Stimulated activated CD8-positive, alpha-beta memory T cell treated with anti-CD3 and anti-CD28 coated beads, Interleukin-2, amount 100 ng/mL, for 48 hours (primary cell): Measurements from ENCODE around the gene URB2.
"Not testable (repeated sequence)": the region's sequence is repeated elsewhere in the genome, so short reads cannot be mapped to it uniquely, and the experiment has no call there.

Experiments used
- DNase-seq, 2 donors: peaks; one replicate each; pipeline ENCODE4 v3.0.0-alpha.2; 2020; ENCODE audit warnings: low read depth in 2 of 2

The URB2 gene

GRCh38 chr1:229614701-229615100 is 11.3 kb upstream of the URB2 start:
- no peak for DNase-seq

- no peak for DNase-seq
These were observed 8.5 kb upstream of the URB2 start for GRCh38 chr1:229617351-229618100.

GRCh38 chr1:229619002-229619401 is 7.0 kb upstream of the URB2 start:
- DNase-seq: no peak

- DNase-seq: no peak
These were observed 6.4 kb upstream of the URB2 start for GRCh38 chr1:229619614-229620013.

GRCh38 chr1:229620876-229621275 is 5.2 kb upstream of the URB2 start:
- no peak for DNase-seq

- DNase-seq: no peak
These were observed 4.4 kb upstream of the URB2 start for GRCh38 chr1:229621663-229622062.

GRCh38 chr1:229622641-229623120 is 3.4 kb upstream of the URB2 start:
- DNase-seq: not testable (repeated sequence)

GRCh38 chr1:229623225-229623624 is 2.8 kb upstream of the URB2 start:
- no peak for DNase-seq

GRCh38 chr1:229623838-229624237 is 2.2 kb upstream of the URB2 start:
- no peak for DNase-seq

GRCh38 chr1:229624521-229625070 is 1.5 kb upstream of the URB2 start:
- DNase-seq: no peak

GRCh38 chr1:229625071-229625914 is 754 bp upstream of the URB2 start:
- peak; percentile 17 to 33 for DNase-seq

- DNase-seq: no peak
These were observed 956 bp downstream of the URB2 start for GRCh38 chr1:229627003-229627402.

GRCh38 chr1:229629261-229629660 is 3.2 kb downstream of the URB2 start:
- DNase-seq: no peak

GRCh38 chr1:229631148-229631547 is 5.1 kb downstream of the URB2 start:
- no peak for DNase-seq

- DNase-seq: no peak
These were observed 5.9 kb downstream of the URB2 start for GRCh38 chr1:229631966-229632365.

- no peak for DNase-seq
These were observed 10.0 kb downstream of the URB2 start for GRCh38 chr1:229636042-229636441.

GRCh38 chr1:229637746-229638145 is 11.7 kb downstream of the URB2 start:
- DNase-seq: no peak

GRCh38 chr1:229640455-229640854 is 14.4 kb downstream of the URB2 start:
- DNase-seq: no peak

- no peak for DNase-seq
These were observed 15.3 kb downstream of the URB2 start for GRCh38 chr1:229641306-229641705.

GRCh38 chr1:229642376-229642775 is 16.3 kb downstream of the URB2 start:
- no peak for DNase-seq

GRCh38 chr1:229642970-229643369 is 16.9 kb downstream of the URB2 start:
- DNase-seq: no peak

GRCh38 chr1:229643996-229644745 is 18.1 kb downstream of the URB2 start:
- DNase-seq: no peak
